ENCODE results near the gene LHFPL6.

LHFPL6 gene

GRCh38 chr13:39410096-39410901 lies 192.7 kb downstream of the LHFPL6 start:
- DNase-seq = no peak

GRCh38 chr13:39408512-39408911 lies 194.5 kb downstream of the LHFPL6 start:
- DNase-seq = no peak

GRCh38 chr13:39407786-39408185 lies 195.2 kb downstream of the LHFPL6 start:
- DNase-seq = no peak

GRCh38 chr13:39407138-39407537 lies 195.9 kb downstream of the LHFPL6 start:
- no peak for DNase-seq

- DNase-seq = no peak
Measured at GRCh38 chr13:39406688-39407087, 196.3 kb downstream of the LHFPL6 start.

- no peak for DNase-seq
Measured at GRCh38 chr13:39405596-39406205, 197.3 kb downstream of the LHFPL6 start.

GRCh38 chr13:39405107-39405506 lies 197.9 kb downstream of the LHFPL6 start:
- no peak for DNase-seq

- DNase-seq = no peak
Measured at GRCh38 chr13:39403106-39403505, 199.9 kb downstream of the LHFPL6 start.

GRCh38 chr13:39402221-39402970 lies 200.6 kb downstream of the LHFPL6 start:
- DNase-seq = no peak

- no peak for DNase-seq
Measured at GRCh38 chr13:39401756-39402155, 201.2 kb downstream of the LHFPL6 start.

GRCh38 chr13:39401046-39401705 lies 201.8 kb downstream of the LHFPL6 start:
- DNase-seq = no peak

GRCh38 chr13:39399102-39399501 lies 203.9 kb downstream of the LHFPL6 start:
- DNase-seq = no peak

- DNase-seq = no peak
Measured at GRCh38 chr13:39397896-39398265, 205.1 kb downstream of the LHFPL6 start.

- DNase-seq = no peak
Measured at GRCh38 chr13:39397226-39397895, 205.6 kb downstream of the LHFPL6 start.

- DNase-seq = no peak
Measured at GRCh38 chr13:39394796-39395678, 208.0 kb downstream of the LHFPL6 start.

- no peak for DNase-seq
Measured at GRCh38 chr13:39391761-39392160, 211.2 kb downstream of the LHFPL6 start.

- DNase-seq = no peak
Measured at GRCh38 chr13:39389013-39389412, 214.0 kb downstream of the LHFPL6 start.

GRCh38 chr13:39385621-39386231 lies 217.3 kb downstream of the LHFPL6 start:
- DNase-seq = peak; percentile 85

GRCh38 chr13:39385154-39385553 lies 217.8 kb downstream of the LHFPL6 start:
- no peak for DNase-seq

- no peak for DNase-seq
Measured at GRCh38 chr13:39381456-39381855, 221.5 kb downstream of the LHFPL6 start.
